Natural killer cell (primary cell): ENCODE results near the gene PRKAG2. TPM values are rescaled to one million over a fixed set of nuclear protein-coding genes. Genes with fewer than 3 reads are reported as not detected.

Source experiments
- ATAC-seq, 3 donors: fragments of 150-1000 bp in 2 of 3; fragments of 200-7000 bp in 1 of 3; cut with Tn5 transposase; 1 replicate in 1 of 3; 2 replicates in 2 of 3; pipeline ENCODE4 v1.10.0; 2021; ENCODE audit warnings: mild to moderate bottlenecking in 2 of 3, moderate library complexity in 2 of 3
- DNase-seq, 2 donors: peaks; one replicate each; pipeline versions ENCODE4 v3.0.0 to v3.0.0-alpha.2; 2013 to 2021; ENCODE audit warnings: mixed read lengths in 1 of 2
- H3K27ac ChIP-seq: one replicate; pipeline ENCODE4 v1.5.1; 2013; ENCODE audit warnings: mild to moderate bottlenecking, low read length
- H3K27me3 ChIP-seq: one replicate; pipeline ENCODE4 v1.6.1; 2013; ENCODE audit warnings: low read length; ENCODE audit not compliant: control insufficient read depth, insufficient read depth
- H3K36me3 ChIP-seq: one replicate; pipeline ENCODE4 v1.6.1; 2013; ENCODE audit warnings: low read length; ENCODE audit not compliant: control insufficient read depth, insufficient read depth
- H3K4me1 ChIP-seq: one replicate; pipeline ENCODE4 v1.6.1; 2013; ENCODE audit warnings: low read length; ENCODE audit not compliant: control insufficient read depth, insufficient read depth
- H3K4me3 ChIP-seq: one replicate; pipeline ENCODE4 v1.5.1; 2013; ENCODE audit warnings: low read length
- H3K9me3 ChIP-seq: one replicate; pipeline ENCODE4 v1.6.1; 2013; ENCODE audit warnings: low read length; ENCODE audit not compliant: control insufficient read depth, insufficient read depth
- H3K27ac Mint-ChIP-seq, 2 donors: one replicate each; pipeline ENCODE4 v1.8.0; 2022; ENCODE audit warnings: mild to moderate bottlenecking in 2 of 2, mixed read lengths in 2 of 2, moderate library complexity in 1 of 2
- H3K27me3 Mint-ChIP-seq, 2 donors: one replicate each; pipeline ENCODE4 v1.8.0; 2022; ENCODE audit warnings: low read depth in 2 of 2, mixed read lengths in 2 of 2
- H3K36me3 Mint-ChIP-seq: one replicate; pipeline ENCODE4 v1.8.0; 2022; ENCODE audit warnings: mixed read lengths
- H3K4me1 Mint-ChIP-seq, 2 donors: one replicate each; pipeline ENCODE4 v1.8.0; 2022; ENCODE audit warnings: mixed read lengths in 2 of 2
- H3K4me3 Mint-ChIP-seq: one replicate; pipeline ENCODE4 v1.8.0; 2022; ENCODE audit warnings: mild to moderate bottlenecking, moderate library complexity, mixed read lengths
- H3K9me3 Mint-ChIP-seq, 2 donors: one replicate each; pipeline ENCODE4 v1.8.0; 2022; ENCODE audit warnings: mixed read lengths in 2 of 2
- WGBS: methylation state at CpG from one replicate; pipeline ENCODE4 v1.1.7; 2013; ENCODE audit warnings: missing lambda C conversion rate; ENCODE audit not compliant: insufficient coverage; 5-methylcytosine and 5-hydroxymethylcytosine counted together
- intact Hi-C: fragments of 100-400 bp; cut with micrococcal nuclease; formaldehyde crosslinking; loops from one replicate; pipeline ENCODE4 v1.14.2; 2022
- total RNA-seq, 4 donors: library from RNA; stranded (reverse); fragments of 120-200 nt in 1 of 4; gene quantifications; one replicate each; pipeline versions ENCODE4 v1.2.3 to v1.2.4, GENCODE V29; 2013 to 2022
- TF ChIP-seq, protein P1 (sequence below): fragments of 200-600 bp; IDR thresholded peaks from one replicate; pipeline ENCODE4 v1.8.0; 2022; ENCODE audit warnings: antibody characterized with exemption

Gene PRKAG2
- total RNA-seq, 3 donors from 2014 or later (not counting 1 experiment from before 2014, with no cell fraction given), result 42.6 to 66.5 (median 64.4) TPM

DNA sequence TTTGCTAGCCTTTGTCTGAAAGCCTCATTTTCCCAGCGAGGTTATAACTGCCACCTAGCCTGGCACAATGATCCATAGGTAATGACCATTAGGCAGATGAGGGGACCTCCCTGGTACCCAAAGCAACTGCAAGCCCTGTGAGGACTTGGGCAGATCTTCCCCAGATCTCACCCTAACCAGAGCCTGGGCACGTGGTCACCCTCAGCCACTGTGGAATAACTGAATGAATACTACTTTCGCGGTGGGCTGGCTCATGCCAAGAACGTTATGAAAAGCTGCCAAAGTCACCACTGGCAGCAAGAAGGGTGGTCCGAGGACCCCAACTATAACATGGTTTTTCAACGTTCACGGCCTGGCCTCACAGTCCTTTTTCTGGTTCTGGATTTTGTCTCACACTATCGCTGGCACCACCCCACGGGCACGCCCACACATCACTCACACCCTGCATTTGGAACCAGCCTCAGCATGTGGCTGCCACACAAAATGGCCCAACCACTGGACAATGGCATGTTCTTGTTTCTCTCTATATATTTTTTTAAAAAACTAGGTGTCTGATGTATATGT is 3.4 kb downstream of the PRKAG2 start:
- Histone ChIP-seq H3K27me3 (no peaks in the 10 kb centered on the region), H3K4me3 (no peak overlapping the region), H3K36me3 (no peaks in the 10 kb centered on the region), H3K27ac (no peak overlapping the region), H3K4me1 (peaks cover 24% of the 10 kb centered on the region), H3K9me3 (no peaks in the 10 kb centered on the region)
- TF ChIP-seq, protein P1, sequence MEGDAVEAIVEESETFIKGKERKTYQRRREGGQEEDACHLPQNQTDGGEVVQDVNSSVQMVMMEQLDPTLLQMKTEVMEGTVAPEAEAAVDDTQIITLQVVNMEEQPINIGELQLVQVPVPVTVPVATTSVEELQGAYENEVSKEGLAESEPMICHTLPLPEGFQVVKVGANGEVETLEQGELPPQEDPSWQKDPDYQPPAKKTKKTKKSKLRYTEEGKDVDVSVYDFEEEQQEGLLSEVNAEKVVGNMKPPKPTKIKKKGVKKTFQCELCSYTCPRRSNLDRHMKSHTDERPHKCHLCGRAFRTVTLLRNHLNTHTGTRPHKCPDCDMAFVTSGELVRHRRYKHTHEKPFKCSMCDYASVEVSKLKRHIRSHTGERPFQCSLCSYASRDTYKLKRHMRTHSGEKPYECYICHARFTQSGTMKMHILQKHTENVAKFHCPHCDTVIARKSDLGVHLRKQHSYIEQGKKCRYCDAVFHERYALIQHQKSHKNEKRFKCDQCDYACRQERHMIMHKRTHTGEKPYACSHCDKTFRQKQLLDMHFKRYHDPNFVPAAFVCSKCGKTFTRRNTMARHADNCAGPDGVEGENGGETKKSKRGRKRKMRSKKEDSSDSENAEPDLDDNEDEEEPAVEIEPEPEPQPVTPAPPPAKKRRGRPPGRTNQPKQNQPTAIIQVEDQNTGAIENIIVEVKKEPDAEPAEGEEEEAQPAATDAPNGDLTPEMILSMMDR, result no peak
- DNase-seq (no peak), ATAC-seq (no peak)
- 69% methylated on average over 11 of the region's 11 CpGs for WGBS
- no peak overlapping the region for H3K4me3 Mint-ChIP-seq
- intact Hi-C loops, result loop anchor here (10.0 kb wide), 1 partner anchor 151 kb away; the partner anchor contains the start of gene GALNT11
- H3K36me3 Mint-ChIP-seq, result no peaks in the 10 kb centered on the region
- no peaks in the 10 kb centered on the region for H3K27me3 Mint-ChIP-seq
- no peak overlapping the region for H3K27ac Mint-ChIP-seq
- H3K9me3 Mint-ChIP-seq, result no peaks in the 10 kb centered on the region
- H3K4me1 Mint-ChIP-seq, result peaks cover 40 to 61% of the 10 kb centered on the region in 2 donors

DNA sequence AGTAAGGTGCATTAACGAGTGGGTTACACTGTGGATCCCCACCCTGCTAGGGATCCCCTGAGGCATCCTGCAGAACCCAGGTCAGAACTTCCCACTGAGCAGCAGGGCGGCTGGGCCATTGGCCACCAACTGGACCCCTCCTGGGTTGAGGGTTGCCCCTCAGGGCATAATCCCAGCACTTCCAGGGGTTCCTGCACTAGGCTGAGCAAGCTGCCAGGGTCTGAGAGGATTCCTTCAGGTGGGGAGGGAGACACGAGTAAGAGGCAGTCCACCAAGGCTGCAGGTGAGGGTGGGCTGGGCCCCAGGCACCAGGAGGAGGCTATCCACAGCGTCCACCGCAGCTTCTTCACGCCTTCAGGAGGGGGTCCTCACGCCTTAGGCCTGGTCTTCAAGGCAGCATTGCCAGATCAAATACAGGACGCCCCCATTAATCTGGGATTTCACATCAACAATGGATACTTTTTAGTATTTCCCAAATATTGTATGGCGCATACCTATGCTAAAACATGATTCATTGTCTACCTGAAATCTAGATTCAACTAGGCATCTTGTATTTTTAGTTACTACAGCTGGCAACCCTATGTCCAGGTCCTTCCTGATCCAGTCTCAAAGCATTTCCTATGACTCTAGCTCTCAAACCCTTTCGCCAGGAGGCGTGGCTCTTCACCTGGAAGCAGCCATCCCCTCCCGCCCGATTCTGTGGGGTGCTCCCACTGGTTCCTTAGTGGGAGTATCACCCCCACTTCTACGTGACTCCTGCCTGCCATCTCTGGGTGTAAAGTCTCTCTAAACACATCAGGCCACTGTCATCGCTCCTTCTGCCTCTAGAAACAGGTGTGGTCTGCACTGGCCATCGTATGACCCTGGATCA is 4.1 kb downstream of the PRKAG2 start:
- H3K4me1 ChIP-seq, result peaks cover 17% of the 10 kb centered on the region
- peaks cover 43 to 62% of the 10 kb centered on the region in 2 donors for H3K4me1 Mint-ChIP-seq
- H3K4me3 ChIP-seq, result no peak overlapping the region
- H3K9me3 ChIP-seq, result no peaks in the 10 kb centered on the region
- no peak overlapping the region for H3K27ac Mint-ChIP-seq
- DNase-seq (no peak), ATAC-seq (no peak)
- H3K27ac ChIP-seq, result no peak overlapping the region
- no peaks in the 10 kb centered on the region for H3K27me3 Mint-ChIP-seq
- TF ChIP-seq, protein P1, result no peak
- H3K27me3 ChIP-seq, result no peaks in the 10 kb centered on the region
- H3K36me3 ChIP-seq, result no peaks in the 10 kb centered on the region
- H3K9me3 Mint-ChIP-seq, result no peaks in the 10 kb centered on the region
- H3K36me3 Mint-ChIP-seq, result no peaks in the 10 kb centered on the region
- intact Hi-C loops, result loop anchor here (10.0 kb wide), 1 partner anchor 152 kb away; the partner anchor contains the start of gene GALNT11
- WGBS, result 93% methylated on average over 16 of the region's 16 CpGs
- H3K4me3 Mint-ChIP-seq, result no peak overlapping the region

DNA sequence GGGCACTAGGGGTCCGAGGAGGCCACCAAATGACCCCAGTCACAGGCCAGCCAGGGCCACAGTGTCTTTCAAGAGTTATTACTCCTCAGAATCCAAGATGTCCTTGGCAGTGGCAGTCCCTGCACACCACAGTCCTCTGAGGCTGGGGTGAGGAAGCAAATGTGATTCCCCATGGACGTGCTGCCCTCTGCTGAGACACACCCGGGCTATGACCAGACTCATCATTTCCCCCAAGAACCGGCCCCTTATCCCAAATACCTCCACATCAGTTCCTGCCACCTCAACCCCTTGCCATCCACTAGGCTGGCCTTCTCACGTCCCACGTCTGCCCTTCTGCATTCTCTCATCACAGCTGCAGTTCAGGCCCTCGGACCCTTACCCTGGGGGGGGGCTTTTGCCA is 5.0 kb downstream of the PRKAG2 start:
- H3K9me3 Mint-ChIP-seq, result no peaks in the 10 kb centered on the region
- no peak overlapping the region for H3K4me3 Mint-ChIP-seq
- WGBS, result 89% methylated on average over 7 of the region's 7 CpGs
- H3K9me3 ChIP-seq, result no peaks in the 10 kb centered on the region
- H3K27me3 Mint-ChIP-seq, result no peaks in the 10 kb centered on the region
- H3K4me1 Mint-ChIP-seq, result peaks cover 46 to 68% of the 10 kb centered on the region in 2 donors
- H3K27ac Mint-ChIP-seq, result no peak overlapping the region
- no peak for ATAC-seq
- no peak overlapping the region for H3K27ac ChIP-seq
- no peaks in the 10 kb centered on the region for H3K36me3 ChIP-seq
- H3K27me3 ChIP-seq, result no peaks in the 10 kb centered on the region
- DNase-seq, result no peak
- H3K36me3 Mint-ChIP-seq, result no peaks in the 10 kb centered on the region
- TF ChIP-seq, protein P1, result no peak
- intact Hi-C loops, result loop anchor here (10.0 kb wide), 1 partner anchor 153 kb away; the partner anchor contains the start of gene GALNT11
- H3K4me3 ChIP-seq, result no peak overlapping the region
- H3K4me1 ChIP-seq, result peaks cover 16% of the 10 kb centered on the region
